ENCODE measurements around the gene KIAA1328. TPM values are rescaled to one million over a fixed set of nuclear protein-coding genes. Genes with fewer than 3 reads are reported as not detected.

Gene KIAA1328
- total RNA-seq, 1 experiment from 2014 or later: 4.9 TPM

- DNase-seq: no peak
Measured at GRCh38 chr18:36917907-36918306, 89.0 kb downstream of the KIAA1328 start.

GRCh38 chr18:36929601-36930000, 100.7 kb downstream of the KIAA1328 start:
- intact Hi-C loops (cut with micrococcal nuclease; ENCODE audit: unreplicated experiment): no loop called here
- no peaks in the 10 kb centered on the region for H3K27me3 ChIP-seq (replicated peaks; ENCODE audit: control insufficient read depth, insufficient read depth, low read length)
- no peaks in the 10 kb centered on the region for H3K36me3 Mint-ChIP-seq (ENCODE audit: insufficient read depth, unreplicated experiment)
- no peaks in the 10 kb centered on the region for H3K27me3 Mint-ChIP-seq (ENCODE audit: insufficient read depth, unreplicated experiment)
- H3K4me1 ChIP-seq: no peaks in the 10 kb centered on the region
- no peaks in the 10 kb centered on the region for H3K9me3 ChIP-seq
- H3K4me3 Mint-ChIP-seq (ENCODE audit: unreplicated experiment): no peak overlapping the region
- H3K36me3 ChIP-seq (ENCODE audit: control insufficient read depth, insufficient read depth, low read length): no peaks in the 10 kb centered on the region
- no peaks in the 10 kb centered on the region for H3K9me3 Mint-ChIP-seq (ENCODE audit: unreplicated experiment)
- ChIA-PET CTCF (no interaction called here), POLR2A (no interaction called here)
- no TSS peak for BruUV-seq (replicated peaks)
- DNase-seq: no peak
- no peaks in the 10 kb centered on the region for H3K4me1 Mint-ChIP-seq (ENCODE audit: low read depth, unreplicated experiment)
- TF ChIP-seq CTCF (IDR thresholded peaks at IDR 0.05; ENCODE audit: insufficient read depth in 1 of 2, low read depth in 1 of 2, low read length in 1 of 2, severe bottlenecking in 1 of 2, unreplicated experiment in 1 of 2): no peak
- no peak overlapping the region for H3K4me3 ChIP-seq (ENCODE audit: low read depth, low read length)
- no peak overlapping the region for H3K27ac Mint-ChIP-seq (ENCODE audit: unreplicated experiment)

More at GRCh38 chr18:36917907-36918306, 89.0 kb downstream of the KIAA1328 start:
- Mint-ChIP-seq H3K27ac (ENCODE audit: unreplicated experiment) (no peak overlapping the region), H3K4me3 (ENCODE audit: unreplicated experiment) (no peak overlapping the region), H3K4me1 (ENCODE audit: low read depth, unreplicated experiment) (no peaks in the 10 kb centered on the region), H3K9me3 (ENCODE audit: unreplicated experiment) (no peaks in the 10 kb centered on the region), H3K27me3 (ENCODE audit: insufficient read depth, unreplicated experiment) (no peaks in the 10 kb centered on the region), H3K36me3 (ENCODE audit: insufficient read depth, unreplicated experiment) (no peaks in the 10 kb centered on the region)
- H3K4me3 ChIP-seq (ENCODE audit: low read depth, low read length): no peak overlapping the region
- TF ChIP-seq CTCF (IDR thresholded peaks at IDR 0.05; ENCODE audit: insufficient read depth in 1 of 2, low read depth in 1 of 2, low read length in 1 of 2, severe bottlenecking in 1 of 2, unreplicated experiment in 1 of 2): no peak
- H3K27me3 ChIP-seq (replicated peaks; ENCODE audit: control insufficient read depth, insufficient read depth, low read length): no peaks in the 10 kb centered on the region
- CTCF ChIA-PET: no interaction called here
- H3K9me3 ChIP-seq: no peaks in the 10 kb centered on the region
- intact Hi-C loops (cut with micrococcal nuclease; ENCODE audit: unreplicated experiment): no loop called here
- H3K4me1 ChIP-seq: no peaks in the 10 kb centered on the region
- POLR2A ChIA-PET: no interaction called here
- no TSS peak for BruUV-seq (replicated peaks)
- H3K36me3 ChIP-seq (ENCODE audit: control insufficient read depth, insufficient read depth, low read length): no peaks in the 10 kb centered on the region

GRCh38 chr18:36931106-36931505, 102.2 kb downstream of the KIAA1328 start:
- Histone ChIP-seq H3K36me3 (ENCODE audit: control insufficient read depth, insufficient read depth, low read length) (no peaks in the 10 kb centered on the region), H3K4me3 (ENCODE audit: low read depth, low read length) (no peak overlapping the region), H3K4me1 (no peaks in the 10 kb centered on the region), H3K9me3 (no peaks in the 10 kb centered on the region), H3K27me3 (replicated peaks; ENCODE audit: control insufficient read depth, insufficient read depth, low read length) (no peaks in the 10 kb centered on the region)
- CTCF ChIA-PET: no interaction called here
- H3K9me3 Mint-ChIP-seq (ENCODE audit: unreplicated experiment): no peaks in the 10 kb centered on the region
- H3K27ac Mint-ChIP-seq (ENCODE audit: unreplicated experiment): no peak overlapping the region
- intact Hi-C loops (cut with micrococcal nuclease; ENCODE audit: unreplicated experiment): no loop called here
- BruUV-seq (replicated peaks): no TSS peak
- H3K4me1 Mint-ChIP-seq (ENCODE audit: low read depth, unreplicated experiment): no peaks in the 10 kb centered on the region
- no peaks in the 10 kb centered on the region for H3K36me3 Mint-ChIP-seq (ENCODE audit: insufficient read depth, unreplicated experiment)
- H3K27me3 Mint-ChIP-seq (ENCODE audit: insufficient read depth, unreplicated experiment): no peaks in the 10 kb centered on the region
- TF ChIP-seq CTCF (IDR thresholded peaks at IDR 0.05; ENCODE audit: insufficient read depth in 1 of 2, low read depth in 1 of 2, low read length in 1 of 2, severe bottlenecking in 1 of 2, unreplicated experiment in 1 of 2): no peak
- POLR2A ChIA-PET: no interaction called here
- H3K4me3 Mint-ChIP-seq (ENCODE audit: unreplicated experiment): no peak overlapping the region
- no peak for DNase-seq

All from Caco-2 (cell line).